GM18951 (cell line): Measurements from ENCODE around the gene ARRDC3.

Experiments
- POLR2A ChIP-seq: IDR thresholded peaks from 4 replicates; pipeline ENCODE4 v1.6.1; 2011; ENCODE audit warnings: mild to moderate bottlenecking; ENCODE audit not compliant: insufficient read length, insufficient read depth; ENCODE audit errors: extremely low read depth
- in situ Hi-C: fragments of 300-500 bp; cut with MboI; formaldehyde crosslinking; loops from one replicate; pipeline ENCODE4 v1.12.0; 2022; ENCODE audit warnings: low sequenced_read_pairs, mixed read lengths, inconsistent platforms; ENCODE audit not compliant: unreplicated experiment

Gene ARRDC3, protein sequence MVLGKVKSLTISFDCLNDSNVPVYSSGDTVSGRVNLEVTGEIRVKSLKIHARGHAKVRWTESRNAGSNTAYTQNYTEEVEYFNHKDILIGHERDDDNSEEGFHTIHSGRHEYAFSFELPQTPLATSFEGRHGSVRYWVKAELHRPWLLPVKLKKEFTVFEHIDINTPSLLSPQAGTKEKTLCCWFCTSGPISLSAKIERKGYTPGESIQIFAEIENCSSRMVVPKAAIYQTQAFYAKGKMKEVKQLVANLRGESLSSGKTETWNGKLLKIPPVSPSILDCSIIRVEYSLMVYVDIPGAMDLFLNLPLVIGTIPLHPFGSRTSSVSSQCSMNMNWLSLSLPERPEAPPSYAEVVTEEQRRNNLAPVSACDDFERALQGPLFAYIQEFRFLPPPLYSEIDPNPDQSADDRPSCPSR

DNA sequence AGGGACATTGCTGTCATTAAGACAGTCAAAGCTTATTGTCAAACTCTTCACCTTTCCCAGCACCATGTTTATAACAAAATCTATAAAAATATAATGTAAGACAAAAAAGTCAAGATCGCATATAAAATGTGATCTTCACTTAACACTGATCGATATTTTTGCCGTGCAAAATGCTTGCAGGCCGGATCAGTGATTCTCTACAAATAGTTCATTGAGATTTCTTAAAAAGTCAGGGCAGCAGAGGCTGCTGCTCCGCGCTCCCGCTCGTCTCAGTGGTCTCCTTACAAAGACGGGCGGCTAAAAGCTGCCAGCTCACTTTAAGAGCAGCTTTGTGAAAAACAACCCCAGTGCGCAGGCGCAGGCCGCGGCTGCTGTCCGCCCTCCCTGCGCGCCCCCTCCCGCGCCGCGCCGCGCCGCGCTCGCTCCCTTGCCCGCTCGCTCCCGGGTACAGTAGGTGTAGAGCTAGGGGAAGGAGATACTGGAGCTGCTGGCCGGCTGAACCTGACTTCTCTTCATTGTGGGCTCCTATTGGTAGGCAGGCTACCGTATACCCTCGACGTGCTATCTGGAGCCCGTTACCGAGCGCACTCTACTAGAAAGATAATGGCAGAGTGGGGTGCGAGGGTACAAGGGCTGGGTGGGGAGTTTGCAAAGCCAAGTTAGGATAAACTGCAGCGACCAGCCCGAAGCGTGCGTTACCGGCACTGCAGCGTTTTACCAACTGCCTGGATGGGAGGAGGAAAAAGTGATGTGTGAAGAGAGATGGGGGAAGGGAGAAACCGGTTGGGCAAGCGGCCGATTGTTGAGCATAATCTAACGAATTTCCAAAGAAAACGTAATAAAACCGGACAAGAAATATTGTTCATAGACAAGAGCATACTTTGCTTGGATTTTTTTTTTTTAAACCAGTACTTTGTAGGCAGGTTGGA is at the start of gene ARRDC3:
TSS of gene ARRDC3 (minus strand) at position 291 of the 929 bp plus-strand sequence. CDS start at position 66, 225 bp downstream.
- in situ Hi-C loops = loop anchor here (10.0 kb wide), 1 partner anchor 158 kb away; no protein-coding TSS in a partner anchor
- peak; percentile 99 for TF ChIP-seq POLR2A

DNA sequence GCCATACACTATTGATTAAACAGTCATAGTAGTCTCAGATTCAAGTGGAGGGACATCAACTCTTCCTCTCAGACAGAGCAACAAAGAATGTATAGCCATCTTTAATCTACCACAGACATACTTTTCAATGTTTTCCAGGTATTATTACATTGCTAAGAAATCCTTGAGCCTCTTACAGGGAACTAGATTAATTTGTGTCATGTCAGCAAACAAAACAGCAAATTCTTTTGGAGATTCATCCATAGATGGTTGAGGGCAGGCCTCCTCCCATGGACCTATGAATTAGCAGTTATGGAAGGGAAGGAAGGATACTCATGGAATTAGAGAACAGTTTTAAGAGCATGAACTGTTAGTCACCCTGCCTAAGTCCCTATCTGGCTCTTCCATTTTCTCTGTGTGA is 47.8 kb upstream of the ARRDC3 start:
- TF ChIP-seq POLR2A = no peak
- in situ Hi-C loops = no loop called here

DNA sequence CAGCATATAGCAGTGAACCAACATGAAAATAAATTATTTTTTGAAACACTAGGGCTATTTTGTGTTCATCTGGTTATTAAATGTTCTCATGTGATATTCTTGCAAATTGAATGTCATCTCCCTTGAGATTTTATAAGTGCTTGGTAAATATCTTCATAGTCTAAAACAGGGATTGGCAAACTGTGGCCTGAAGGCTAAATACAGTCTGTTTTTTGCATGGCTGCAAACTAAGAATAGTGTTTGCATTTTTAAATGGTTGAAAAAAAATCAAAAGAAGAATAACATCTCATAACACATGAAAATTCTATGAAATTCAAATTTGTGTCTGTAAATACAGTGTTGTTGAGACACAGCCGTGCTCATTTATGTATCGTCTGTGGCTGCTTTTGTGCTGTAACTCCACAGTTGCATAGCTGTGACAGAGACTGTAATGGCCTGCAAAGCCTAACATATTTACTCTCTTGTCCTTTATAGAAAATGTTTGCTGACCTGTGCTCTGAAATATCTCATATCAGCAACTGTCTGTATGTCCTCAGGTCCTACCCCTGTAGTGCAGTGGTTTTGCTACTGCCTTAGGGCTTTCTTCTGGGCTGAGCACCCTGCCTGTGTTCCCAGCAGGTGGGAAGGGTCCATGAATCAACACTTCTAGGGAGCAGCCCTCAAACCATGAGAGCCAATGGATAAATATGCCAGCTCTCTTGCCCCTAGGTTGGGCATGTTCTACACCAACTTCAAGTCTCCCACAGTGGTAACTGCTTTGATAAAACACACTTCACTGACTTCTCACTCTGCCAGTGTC is 41.7 kb upstream of the ARRDC3 start:
- TF ChIP-seq POLR2A = no peak
- in situ Hi-C loops = no loop called here

DNA sequence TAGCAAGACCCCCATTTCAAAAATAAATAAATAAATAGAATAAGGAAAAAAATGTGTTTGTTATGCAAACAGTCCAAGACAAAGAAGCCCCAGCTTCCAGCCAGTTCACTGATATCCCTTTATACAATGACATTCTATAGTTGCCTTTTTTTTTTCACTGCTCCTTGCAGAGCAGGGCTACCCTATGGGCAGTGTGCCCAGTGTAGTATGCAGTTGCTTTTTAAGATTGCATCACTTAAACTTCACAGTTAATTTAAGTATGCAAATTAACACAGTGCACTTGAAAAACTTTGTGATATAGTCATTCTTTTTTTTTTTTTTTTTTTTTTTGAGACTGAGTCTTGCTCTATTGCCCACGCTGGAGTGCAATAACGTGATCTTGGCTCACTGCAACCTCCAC is 40.8 kb upstream of the ARRDC3 start:
- in situ Hi-C loops = no loop called here
- no peak for TF ChIP-seq POLR2A

DNA sequence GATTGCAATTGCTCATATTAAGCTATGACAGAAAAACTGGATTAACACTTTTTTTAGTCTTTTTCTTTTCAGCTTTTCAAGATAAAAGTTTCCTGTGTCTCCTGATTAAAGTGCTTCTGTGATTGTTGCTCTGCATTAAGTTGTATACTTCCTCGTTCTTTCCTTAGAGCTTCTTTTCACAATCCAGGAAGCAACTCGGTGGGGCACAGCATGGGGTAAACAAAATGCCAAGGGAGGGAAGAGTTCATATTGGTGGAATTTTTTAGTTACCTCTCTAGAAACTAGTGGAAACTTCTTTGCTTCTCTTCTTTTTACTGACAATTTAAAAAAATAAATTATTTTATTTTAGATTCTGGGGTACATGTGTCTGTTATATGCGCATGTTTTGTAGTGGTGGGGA is 37.8 kb upstream of the ARRDC3 start:
- in situ Hi-C loops = no loop called here
- no peak for TF ChIP-seq POLR2A

DNA sequence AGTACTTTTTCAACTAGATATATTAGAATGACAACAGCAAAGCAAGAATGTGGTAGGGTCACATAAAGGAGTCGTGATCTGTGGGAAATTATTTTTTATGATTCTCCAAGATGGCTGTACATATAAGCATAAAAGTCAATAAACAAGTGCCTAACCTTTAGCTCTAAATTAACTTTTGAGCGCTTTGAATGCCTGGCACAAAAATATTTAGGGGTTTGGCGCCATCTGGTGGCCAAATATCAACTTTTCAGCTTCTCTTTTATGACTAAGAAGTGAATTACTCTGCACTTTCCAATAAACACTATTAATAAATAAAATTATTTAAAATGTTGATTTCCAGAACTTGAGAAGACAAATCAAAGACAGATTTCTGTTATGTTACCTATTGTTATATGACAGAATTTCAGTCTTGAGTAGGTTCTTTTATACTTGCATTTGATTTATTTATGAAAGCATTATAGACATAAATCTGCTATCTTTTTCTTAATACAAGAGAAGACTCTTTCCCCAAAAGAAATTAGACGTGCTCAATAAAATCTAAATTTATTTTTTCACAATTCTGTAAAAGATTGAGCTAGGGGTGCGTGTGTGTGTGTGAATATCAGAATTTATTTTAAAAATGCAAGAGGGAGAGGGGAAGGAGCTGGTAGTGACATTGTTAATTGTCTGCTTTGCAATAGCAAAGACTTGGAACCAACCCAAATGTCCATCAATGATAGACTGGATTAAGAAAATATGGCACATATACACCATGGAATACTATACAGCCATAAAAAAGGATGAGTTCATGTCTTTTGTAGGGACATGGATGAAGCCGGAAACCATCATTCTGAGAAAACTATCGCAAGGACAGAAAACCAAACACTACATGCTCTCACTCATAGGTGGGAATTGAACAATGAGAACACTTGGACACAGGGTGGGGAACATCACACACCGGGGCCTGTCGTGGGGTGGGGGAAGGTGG is 36.7 kb upstream of the ARRDC3 start:
- in situ Hi-C loops = loop anchor here (10.0 kb wide), 1 partner anchor 555 kb away; no protein-coding TSS in a partner anchor
- TF ChIP-seq POLR2A = no peak

DNA sequence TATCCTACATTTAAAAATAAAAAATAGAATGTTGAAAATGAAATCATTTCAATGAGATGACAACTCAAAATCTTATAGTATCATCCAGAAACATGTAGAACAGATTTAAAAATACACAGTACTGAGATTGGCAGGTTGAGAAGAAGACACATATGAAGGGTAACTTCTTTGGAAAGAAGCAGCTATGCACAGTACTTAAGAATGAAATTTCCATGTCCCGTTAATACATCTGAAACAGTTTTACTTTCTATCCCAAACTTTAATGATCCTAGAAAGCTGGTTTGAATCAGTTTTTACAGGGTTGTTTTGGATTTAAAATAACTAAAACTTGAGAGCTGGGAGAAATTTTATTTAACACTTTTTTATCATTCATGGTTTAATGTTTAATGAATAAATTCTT is 36.0 kb upstream of the ARRDC3 start:
- in situ Hi-C loops = loop anchor here (10.0 kb wide), 1 partner anchor 554 kb away; no protein-coding TSS in a partner anchor
- TF ChIP-seq POLR2A = no peak

DNA sequence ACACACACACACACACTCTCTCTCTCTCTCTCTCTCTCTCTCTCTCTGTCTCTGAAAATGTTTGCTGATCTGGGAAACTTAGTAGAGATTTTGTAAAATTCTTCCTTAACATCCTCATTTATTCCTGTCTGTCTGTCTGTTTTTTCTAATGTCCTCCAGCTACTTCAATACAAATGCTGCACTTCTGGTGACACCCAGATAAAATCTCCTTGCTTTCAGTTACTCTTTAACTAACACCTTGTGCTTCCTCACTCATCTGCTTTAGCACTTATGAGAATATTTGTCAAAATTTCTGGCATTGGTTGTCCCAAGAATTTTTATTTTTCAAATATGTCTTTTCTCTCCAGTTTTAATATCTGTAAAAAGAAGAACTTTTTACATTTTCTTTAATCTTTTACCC is 35.0 kb upstream of the ARRDC3 start:
- in situ Hi-C loops = loop anchor here (10.0 kb wide), 1 partner anchor 553 kb away; no protein-coding TSS in a partner anchor
- no peak for TF ChIP-seq POLR2A

DNA sequence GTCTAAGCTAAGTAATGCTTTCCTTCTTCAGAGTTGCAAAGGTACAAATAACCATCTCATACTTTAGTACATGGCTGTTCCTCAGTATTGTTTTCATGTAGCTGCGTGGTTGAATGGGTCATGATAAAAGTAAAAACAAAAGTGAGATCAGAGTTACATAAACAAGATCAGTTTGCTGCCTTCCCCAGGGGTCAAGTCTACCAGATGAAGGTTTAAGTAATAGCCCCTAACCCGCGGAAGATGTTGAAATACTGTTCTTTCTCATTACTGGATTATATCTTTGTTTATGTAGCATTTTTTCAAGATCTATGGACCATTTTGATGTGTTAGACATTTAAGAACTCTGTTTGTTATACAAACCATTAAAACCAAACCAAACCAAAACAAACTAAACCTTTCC is 34.1 kb upstream of the ARRDC3 start:
- in situ Hi-C loops = loop anchor here (10.0 kb wide), 1 partner anchor 552 kb away; no protein-coding TSS in a partner anchor
- no peak for TF ChIP-seq POLR2A

DNA sequence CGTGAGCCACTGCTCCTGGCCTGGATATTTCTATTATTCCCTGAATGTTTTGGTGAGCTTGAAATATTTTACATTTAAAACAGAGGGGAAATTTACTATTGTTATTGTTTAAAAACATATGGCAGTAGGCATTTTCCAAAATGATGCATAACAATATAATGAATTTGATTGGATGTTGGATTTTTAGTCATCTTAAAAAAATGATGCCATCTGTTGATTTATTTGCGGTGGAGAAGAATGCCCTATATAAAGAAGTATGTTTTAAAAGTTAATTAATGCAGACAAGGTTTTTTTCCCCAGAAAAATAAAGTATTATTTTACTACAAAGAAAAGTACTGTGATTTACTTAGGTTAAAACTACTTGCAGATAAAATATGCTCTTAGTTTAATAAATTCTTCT is 33.4 kb upstream of the ARRDC3 start:
- in situ Hi-C loops = loop anchor here (10.0 kb wide), 1 partner anchor 552 kb away; no protein-coding TSS in a partner anchor
- TF ChIP-seq POLR2A = no peak

DNA sequence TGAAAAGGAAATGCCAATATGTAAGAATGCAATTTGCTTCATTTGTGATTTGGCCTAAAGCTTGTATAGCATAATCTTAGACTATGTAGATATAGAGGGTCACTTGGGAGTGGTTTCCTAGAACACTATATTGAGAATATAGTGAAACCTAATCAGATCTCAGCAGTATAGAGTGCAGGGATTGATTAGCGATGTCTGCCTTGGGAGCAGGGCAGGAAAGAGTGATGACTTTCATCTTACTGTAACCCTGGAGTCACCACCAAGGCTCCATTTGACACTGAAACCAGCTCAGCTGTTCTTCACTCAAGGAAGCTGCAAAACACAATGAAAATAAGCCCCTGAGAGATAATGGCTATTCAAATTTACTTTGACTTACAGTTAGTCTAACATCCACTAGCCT is 26.2 kb upstream of the ARRDC3 start:
- in situ Hi-C loops = no loop called here
- no peak for TF ChIP-seq POLR2A

DNA sequence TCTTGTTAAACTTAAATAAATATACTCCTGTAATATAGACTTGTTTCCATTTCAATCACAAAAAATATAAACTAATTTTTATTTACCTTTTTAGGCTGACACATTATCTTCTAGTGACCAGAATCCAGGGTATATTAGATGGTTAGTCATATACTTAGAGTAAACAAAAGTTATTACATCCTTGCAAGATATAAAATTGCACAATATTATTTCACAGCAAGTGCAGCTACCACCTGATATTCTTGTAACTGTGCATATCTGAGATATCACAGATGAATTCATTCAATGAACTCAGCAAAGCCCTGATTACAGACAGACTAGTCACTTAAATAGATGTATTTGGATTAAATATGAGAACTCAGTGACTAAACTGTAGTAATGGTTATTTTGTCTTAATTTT is 25.6 kb upstream of the ARRDC3 start:
- in situ Hi-C loops = no loop called here
- TF ChIP-seq POLR2A = no peak

DNA sequence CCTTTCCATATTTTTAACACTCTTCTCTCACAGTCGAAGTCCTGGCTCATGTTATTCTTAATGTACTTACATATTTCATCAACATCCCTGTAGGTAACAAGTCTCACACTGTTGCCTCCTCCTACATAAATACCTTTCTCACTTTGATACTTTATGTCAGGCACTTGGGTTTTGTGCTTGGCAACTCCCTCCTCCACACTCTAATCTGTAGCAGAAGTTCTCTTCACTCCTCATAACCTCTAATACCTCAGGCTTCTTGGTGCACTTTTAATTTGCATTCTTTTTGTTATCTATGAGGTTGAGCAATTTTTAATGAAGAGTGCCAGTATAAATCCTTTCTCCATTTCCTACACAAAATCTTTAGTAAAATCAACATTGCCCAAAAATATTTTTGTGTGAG is 24.1 kb upstream of the ARRDC3 start:
- no peak for TF ChIP-seq POLR2A
- in situ Hi-C loops = no loop called here
